Thyroid gland (tissue), 4 donors: Measurements from ENCODE around the gene ZBTB1. TPM values are rescaled to one million over a fixed set of nuclear protein-coding genes. Genes with fewer than 3 reads are reported as not detected.
A peak's percentile ranks its signal among the peaks of the same experiment; 100 is the strongest.

ENCODE experiments used
- DNase-seq, 2 donors: peaks; one replicate each; pipeline ENCODE4 v3.0.0-alpha.2; 2019
- H3K27ac ChIP-seq, 3 donors: fragments of 200-600 bp; sonication (generic); 1 replicate in 2 of 3; 2 replicates in 1 of 3; pipeline ENCODE4 v1.5.1; 2016 to 2019; ENCODE audit warnings: mild to moderate bottlenecking in 1 of 3, moderate library complexity in 1 of 3
- H3K27me3 ChIP-seq: fragments of 200-600 bp; sonication (generic); one replicate; pipeline ENCODE4 v1.5.1; 2019
- H3K36me3 ChIP-seq, 2 donors: fragments of 200-600 bp; sonication (generic); one replicate each; pipeline ENCODE4 v1.5.1; 2016 to 2019
- H3K4me1 ChIP-seq, 2 donors: fragments of 200-600 bp; sonication (generic); one replicate each; pipeline ENCODE4 v1.5.1; 2017 to 2019
- H3K4me3 ChIP-seq, 3 donors: fragments of 200-600 bp; sonication (generic); replicated peaks in 1 of 3; 1 replicate in 2 of 3; 2 replicates in 1 of 3; pipeline ENCODE4 v1.5.1; 2016; ENCODE audit warnings: mild to moderate bottlenecking in 1 of 3
- H3K9me3 ChIP-seq: fragments of 200-600 bp; sonication (generic); one replicate; pipeline ENCODE4 v1.5.1; 2017
- CTCF ChIP-seq, 6 experiments: fragments of 200-600 bp in 3 of 6; fragments of 450-650 bp in 3 of 6; sonication (generic) in 3 of 6; IDR thresholded peaks; one replicate each; pipeline ENCODE4 v1.5.1; 2016 to 2019; ENCODE audit warnings: antibody characterized with exemption in 6 of 6, mild to moderate bottlenecking in 2 of 6, inconsistent platforms in 1 of 6, moderate library complexity in 1 of 6
- POLR2A ChIP-seq, 2 donors: fragments of 450-650 bp; IDR thresholded peaks; one replicate each; pipeline ENCODE4 v1.6.1; 2017; ENCODE audit warnings: antibody characterized with exemption in 2 of 2, mild to moderate bottlenecking in 2 of 2, moderate library complexity in 1 of 2
- WGBS, 2 donors: methylation state at CpG; one replicate each; pipeline ENCODE4 v1.1.5; 2017; 5-methylcytosine and 5-hydroxymethylcytosine counted together
- intact Hi-C: fragments of 100-400 bp; cut with DNase I; formaldehyde crosslinking; loops from one replicate; pipeline ENCODE4 v1.15.1; 2023
- total RNA-seq, 4 donors: library from RNA; depleted of rRNA; stranded (reverse); fragments of >200 nt; gene quantifications; one replicate each; pipeline ENCODE4 v1.2.3, GENCODE V29; 2016

Gene ZBTB1
- total RNA-seq, 4 donors from 2014 or later, result 44.5 to 72.0 (median 55.9) TPM

GRCh38 chr14:64463873-64464272 is 40.7 kb upstream of the ZBTB1 start:
- Histone ChIP-seq H3K4me3 (no peak overlapping the region), H3K4me1 (peaks cover 0 to 5% of the 10 kb centered on the region in 2 donors), H3K36me3 (no peaks in the 10 kb centered on the region), H3K27me3 (no peaks in the 10 kb centered on the region), H3K9me3 (no peaks in the 10 kb centered on the region), H3K27ac (no peak overlapping the region)
- no peak for TF ChIP-seq CTCF (IDR thresholded peaks at IDR 0.05)
- no peak for TF ChIP-seq POLR2A (IDR thresholded peaks at IDR 0.05)
- intact Hi-C loops, result no loop called here
- WGBS, 2 donors, result 93 to 97% methylated on average over 6 of the region's 6 CpGs
- DNase-seq, result no peak

- H3K27me3 ChIP-seq, result no peaks in the 10 kb centered on the region
- TF ChIP-seq CTCF (IDR thresholded peaks at IDR 0.05) (no peak), POLR2A (IDR thresholded peaks at IDR 0.05) (no peak)
- H3K4me3 ChIP-seq, result peak overlapping the region; percentile 66 to 76 (median 69)
- H3K9me3 ChIP-seq, result no peaks in the 10 kb centered on the region
- H3K27ac ChIP-seq, result no peak overlapping the region
- 16 to 19% methylated on average over 6 of the region's 6 CpGs for WGBS, 2 donors
- H3K36me3 ChIP-seq, result no peaks in the 10 kb centered on the region
- peaks cover 0 to 12% of the 10 kb centered on the region in 2 donors for H3K4me1 ChIP-seq
- no peak for DNase-seq
- intact Hi-C loops, result no loop called here
Measured at GRCh38 chr14:64464651-64465050, 39.9 kb upstream of the ZBTB1 start.

- Histone ChIP-seq H3K27me3 (no peaks in the 10 kb centered on the region), H3K27ac (peak within 1 kb of the TSS in 2 of 3 donors; percentile 57 to 68), H3K9me3 (no peaks in the 10 kb centered on the region), H3K4me1 (peaks cover 0 to 12% of the 10 kb centered on the region in 2 donors), H3K36me3 (no peaks in the 10 kb centered on the region), H3K4me3 (peak within 1 kb of the TSS; percentile 66 to 76 (median 69))
- WGBS, 2 donors, result 1% methylated on average over 21 of the region's 74 CpGs
- peak; percentile 70 to 78 for DNase-seq
- TF ChIP-seq CTCF (IDR thresholded peaks at IDR 0.05) (peak in 1 of 6 experiments; percentile 15), POLR2A (IDR thresholded peaks at IDR 0.05) (peak in 1 of 2 donors; percentile 62)
- intact Hi-C loops, result no loop called here
Measured at GRCh38 chr14:64465191-64465822, 39.3 kb upstream of the ZBTB1 start, which contains the start of gene AKAP5. Gene AKAP5, plus strand, starts transcription at chr14:64465499. Its CDS starts 2,896 bp downstream, at chr14:64468395.

- TF ChIP-seq CTCF (IDR thresholded peaks at IDR 0.05) (no peak), POLR2A (IDR thresholded peaks at IDR 0.05) (no peak)
- peak; percentile 15 to 25 for DNase-seq
- WGBS, 2 donors, result 15 to 17% methylated on average over 15 of the region's 15 CpGs
- intact Hi-C loops, result no loop called here
- Histone ChIP-seq H3K4me1 (peaks cover 0 to 12% of the 10 kb centered on the region in 2 donors), H3K9me3 (no peaks in the 10 kb centered on the region), H3K27me3 (no peaks in the 10 kb centered on the region), H3K4me3 (peak overlapping the region; percentile 66 to 76 (median 69)), H3K27ac (peak overlapping the region in 2 of 3 donors; percentile 57 to 68), H3K36me3 (no peaks in the 10 kb centered on the region)
Measured at GRCh38 chr14:64465831-64466554, 38.6 kb upstream of the ZBTB1 start.

GRCh38 chr14:64467101-64467500 is 37.5 kb upstream of the ZBTB1 start:
- Histone ChIP-seq H3K4me3 (no peak overlapping the region), H3K27ac (no peak overlapping the region), H3K9me3 (no peaks in the 10 kb centered on the region), H3K4me1 (peaks cover 0 to 12% of the 10 kb centered on the region in 2 donors), H3K36me3 (no peaks in the 10 kb centered on the region), H3K27me3 (no peaks in the 10 kb centered on the region)
- no peak for TF ChIP-seq POLR2A (IDR thresholded peaks at IDR 0.05)
- DNase-seq, result no peak
- intact Hi-C loops, result no loop called here
- WGBS, 2 donors, result 95 to 98% methylated on average over 3 of the region's 3 CpGs
